ENCODE results near the gene DBNDD2. TPM values are rescaled to one million over a fixed set of nuclear protein-coding genes. Genes with fewer than 3 reads are reported as not detected.
A peak's percentile ranks its signal among the peaks of the same experiment; 100 is the strongest.

The DBNDD2 gene, protein sequence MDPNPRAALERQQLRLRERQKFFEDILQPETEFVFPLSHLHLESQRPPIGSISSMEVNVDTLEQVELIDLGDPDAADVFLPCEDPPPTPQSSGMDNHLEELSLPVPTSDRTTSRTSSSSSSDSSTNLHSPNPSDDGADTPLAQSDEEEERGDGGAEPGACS
- not detected for polyA plus RNA-seq

DNA sequence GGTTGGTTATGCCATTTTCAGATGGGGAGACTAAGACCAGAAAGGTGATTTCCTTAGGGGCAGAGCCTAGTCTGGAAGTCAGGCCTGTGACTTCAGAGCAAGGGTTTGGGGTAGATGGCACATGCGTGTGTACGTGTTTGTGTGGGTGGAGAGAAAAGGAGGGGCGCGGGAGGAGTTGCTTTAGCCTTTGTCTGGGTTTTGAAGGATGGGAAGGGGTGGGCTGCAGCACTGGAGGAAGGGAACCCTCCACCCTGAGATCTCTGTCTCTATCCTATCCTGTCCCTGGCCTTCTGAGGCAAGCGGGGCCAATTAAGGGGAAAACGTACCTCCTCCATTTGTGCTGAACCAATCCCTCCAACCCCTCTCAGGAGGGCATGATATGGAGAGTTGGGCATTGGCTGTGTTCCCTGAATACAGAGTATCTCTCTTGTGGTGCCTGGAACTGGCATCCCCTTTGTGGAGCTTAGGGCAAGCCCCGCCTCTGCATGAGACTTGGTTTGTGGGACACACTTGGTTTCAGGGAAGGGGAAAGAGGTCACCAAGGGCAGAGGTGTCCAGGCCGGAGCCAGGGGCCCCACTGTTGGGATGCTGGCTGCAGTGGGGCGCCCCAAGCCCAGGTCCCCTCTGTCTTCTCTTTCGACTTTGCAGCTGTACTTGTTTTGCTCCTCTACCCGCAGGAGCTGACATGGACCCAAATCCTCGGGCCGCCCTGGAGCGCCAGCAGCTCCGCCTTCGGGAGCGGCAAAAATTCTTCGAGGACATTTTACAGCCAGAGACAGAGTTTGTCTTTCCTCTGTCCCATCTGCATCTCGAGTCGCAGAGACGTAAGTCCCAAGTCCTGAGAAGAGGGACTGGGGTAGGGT is at the start of gene DBNDD2:
DBNDD2 (plus strand) TSS at position 507 of the 863 bp plus-strand sequence; CDS start at position 686, 179 bp downstream.
- Mint-ChIP-seq H3K4me1 (peaks cover 0 to 9% (median 9%) of the 10 kb centered on the region in 3 donors), H3K36me3 (peaks cover 5% of the 10 kb centered on the region), H3K27ac (peak within 1 kb of the TSS in 2 of 3 donors; percentile 3 to 64), H3K4me3 (peak within 1 kb of the TSS; percentile 62 to 91 (median 80)), H3K27me3 (peaks cover 7% of the 10 kb centered on the region), H3K9me3 (peaks cover 0 to 2% (median 0%) of the 10 kb centered on the region in 3 donors)

DNA sequence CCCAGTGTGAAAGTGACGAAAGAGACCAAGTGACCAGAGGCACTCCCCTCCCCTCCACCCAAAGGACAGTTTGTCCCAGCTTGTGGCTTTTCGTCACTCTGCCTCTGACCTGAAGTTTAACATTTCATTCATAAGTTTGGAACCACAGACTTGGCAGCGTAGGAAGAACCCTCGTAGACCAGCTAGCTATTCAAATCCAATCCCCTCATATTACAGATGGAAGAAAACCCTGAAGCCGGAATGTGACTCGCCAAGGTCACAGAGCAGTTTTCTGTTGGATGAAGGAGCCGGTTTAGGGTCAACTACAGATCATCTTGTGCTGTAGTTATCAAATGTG is 49.1 kb upstream of the DBNDD2 start:
- no peaks in the 10 kb centered on the region for H3K36me3 Mint-ChIP-seq
- no peak overlapping the region for H3K4me3 Mint-ChIP-seq
- H3K27ac Mint-ChIP-seq = no peak overlapping the region
- H3K9me3 Mint-ChIP-seq = no peaks in the 10 kb centered on the region
- H3K4me1 Mint-ChIP-seq = peaks cover 8 to 14% (median 11%) of the 10 kb centered on the region in 3 donors
- peaks cover 4% of the 10 kb centered on the region for H3K27me3 Mint-ChIP-seq

DNA sequence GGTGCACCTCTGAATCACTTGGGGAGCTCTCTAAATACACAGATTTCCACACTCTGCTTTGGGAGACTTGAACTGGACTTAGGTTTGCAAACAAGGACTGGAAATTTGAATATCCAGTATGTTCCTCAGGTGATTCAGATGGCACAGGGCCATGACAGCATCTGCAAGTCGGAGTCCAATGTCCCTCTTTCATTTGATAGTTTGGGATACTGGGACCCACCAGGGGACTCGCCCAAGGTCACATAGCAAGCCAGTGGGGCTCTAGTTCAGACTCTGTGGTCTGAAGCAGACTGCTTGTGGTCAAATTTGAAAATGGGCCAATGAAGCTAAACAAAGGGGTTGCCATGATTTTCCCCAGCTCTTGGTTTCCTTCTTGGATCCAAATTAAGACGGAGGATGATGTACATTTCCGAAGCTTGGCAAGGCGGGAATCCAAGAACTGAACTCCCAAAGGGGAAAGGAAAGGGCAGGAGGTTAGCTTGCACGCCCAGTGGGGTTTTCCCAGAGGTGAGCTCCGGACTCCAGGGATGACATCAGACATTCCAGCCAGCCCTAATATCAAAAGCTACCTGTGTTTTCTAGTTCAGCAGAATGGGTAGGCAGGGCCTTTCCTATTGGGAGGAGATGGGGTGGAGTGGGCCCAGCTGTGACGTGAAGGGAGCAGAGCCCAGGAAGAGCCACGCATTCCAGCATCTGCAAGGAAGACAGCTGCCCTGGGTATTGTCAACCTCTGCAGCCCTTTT is 48.5 kb upstream of the DBNDD2 start:
- H3K36me3 Mint-ChIP-seq = no peaks in the 10 kb centered on the region
- H3K4me1 Mint-ChIP-seq = peaks cover 10 to 16% (median 13%) of the 10 kb centered on the region in 3 donors
- H3K4me3 Mint-ChIP-seq = no peak overlapping the region
- peaks cover 4% of the 10 kb centered on the region for H3K27me3 Mint-ChIP-seq
- no peaks in the 10 kb centered on the region for H3K9me3 Mint-ChIP-seq
- H3K27ac Mint-ChIP-seq = no peak overlapping the region

DNA sequence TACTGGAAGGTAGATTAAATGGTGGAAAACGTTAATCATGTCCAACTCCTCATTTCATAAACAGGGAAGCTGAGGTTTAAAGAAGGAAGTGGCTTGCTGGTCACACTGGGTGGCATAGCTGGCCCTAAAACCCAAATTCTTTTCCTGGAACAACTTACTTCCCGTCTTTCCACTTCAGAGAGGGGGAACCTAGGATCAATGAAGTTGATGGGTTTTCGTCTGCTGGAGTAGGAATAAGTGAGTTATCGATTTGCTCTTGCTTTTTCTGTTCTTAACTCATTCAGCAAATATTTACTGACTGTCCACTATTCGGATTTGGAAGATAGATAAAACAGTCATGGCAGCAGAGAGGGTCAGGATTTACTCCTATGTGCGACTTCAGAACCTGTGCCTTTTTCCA is 46.3 kb upstream of the DBNDD2 start:
- peaks cover 4% of the 10 kb centered on the region for H3K27me3 Mint-ChIP-seq
- peaks cover under 1% of the 10 kb centered on the region for H3K36me3 Mint-ChIP-seq
- no peak overlapping the region for H3K27ac Mint-ChIP-seq
- H3K4me1 Mint-ChIP-seq = peaks cover 13 to 31% (median 17%) of the 10 kb centered on the region in 3 donors
- no peak overlapping the region for H3K4me3 Mint-ChIP-seq
- no peaks in the 10 kb centered on the region for H3K9me3 Mint-ChIP-seq

DNA sequence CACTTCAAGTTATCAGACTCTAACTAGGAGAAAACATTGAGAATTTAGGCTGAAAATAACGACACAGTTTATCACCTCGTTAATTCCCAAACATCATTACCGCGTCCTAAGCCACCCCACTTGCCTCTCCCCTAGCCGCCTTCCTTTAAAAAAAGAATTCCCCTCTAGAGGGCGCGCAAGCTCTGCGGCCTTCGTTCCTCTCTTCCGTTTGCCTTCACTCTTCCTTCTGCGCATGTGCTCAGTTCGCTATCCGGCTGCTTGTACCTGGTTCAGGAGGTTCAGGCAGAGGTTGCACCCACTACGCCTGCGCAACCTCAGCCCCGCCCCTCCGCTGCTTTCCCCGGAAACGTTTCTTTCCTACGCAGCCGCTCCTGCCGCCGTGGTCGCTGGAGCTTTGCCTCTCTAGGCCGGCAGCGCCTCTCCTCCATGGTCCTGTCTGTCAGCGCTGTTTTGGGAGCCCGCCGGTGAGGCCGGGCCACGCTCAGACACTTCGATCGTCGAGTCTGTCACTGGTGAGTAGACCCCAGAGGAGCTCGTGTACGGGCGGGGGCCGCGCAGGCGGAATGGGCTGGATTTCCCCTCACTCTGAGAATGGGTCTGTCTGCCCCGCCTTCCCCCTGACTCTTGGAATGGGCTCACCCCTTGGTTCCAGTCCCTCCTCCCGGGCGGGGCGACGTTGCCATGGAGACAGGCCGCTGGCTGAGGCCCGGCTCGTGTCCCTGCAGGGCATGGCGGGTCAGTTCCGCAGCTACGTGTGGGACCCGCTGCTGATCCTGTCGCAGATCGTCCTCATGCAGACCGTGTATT is 45.1 kb upstream of the DBNDD2 start, which contains the start of gene SYS1:
SYS1 (plus strand) TSS at position 353 of the 807 bp plus-strand sequence; CDS start at position 729, 376 bp downstream.
- H3K4me1 Mint-ChIP-seq = peaks cover 15 to 42% (median 27%) of the 10 kb centered on the region in 3 donors
- peak within 1 kb of the TSS; percentile 88 to 100 (median 95) for H3K27ac Mint-ChIP-seq
- peak within 1 kb of the TSS; percentile 88 to 99 (median 98) for H3K4me3 Mint-ChIP-seq
- H3K27me3 Mint-ChIP-seq = peaks cover 6% of the 10 kb centered on the region
- H3K9me3 Mint-ChIP-seq = no peaks in the 10 kb centered on the region
- peaks cover 3% of the 10 kb centered on the region for H3K36me3 Mint-ChIP-seq

DNA sequence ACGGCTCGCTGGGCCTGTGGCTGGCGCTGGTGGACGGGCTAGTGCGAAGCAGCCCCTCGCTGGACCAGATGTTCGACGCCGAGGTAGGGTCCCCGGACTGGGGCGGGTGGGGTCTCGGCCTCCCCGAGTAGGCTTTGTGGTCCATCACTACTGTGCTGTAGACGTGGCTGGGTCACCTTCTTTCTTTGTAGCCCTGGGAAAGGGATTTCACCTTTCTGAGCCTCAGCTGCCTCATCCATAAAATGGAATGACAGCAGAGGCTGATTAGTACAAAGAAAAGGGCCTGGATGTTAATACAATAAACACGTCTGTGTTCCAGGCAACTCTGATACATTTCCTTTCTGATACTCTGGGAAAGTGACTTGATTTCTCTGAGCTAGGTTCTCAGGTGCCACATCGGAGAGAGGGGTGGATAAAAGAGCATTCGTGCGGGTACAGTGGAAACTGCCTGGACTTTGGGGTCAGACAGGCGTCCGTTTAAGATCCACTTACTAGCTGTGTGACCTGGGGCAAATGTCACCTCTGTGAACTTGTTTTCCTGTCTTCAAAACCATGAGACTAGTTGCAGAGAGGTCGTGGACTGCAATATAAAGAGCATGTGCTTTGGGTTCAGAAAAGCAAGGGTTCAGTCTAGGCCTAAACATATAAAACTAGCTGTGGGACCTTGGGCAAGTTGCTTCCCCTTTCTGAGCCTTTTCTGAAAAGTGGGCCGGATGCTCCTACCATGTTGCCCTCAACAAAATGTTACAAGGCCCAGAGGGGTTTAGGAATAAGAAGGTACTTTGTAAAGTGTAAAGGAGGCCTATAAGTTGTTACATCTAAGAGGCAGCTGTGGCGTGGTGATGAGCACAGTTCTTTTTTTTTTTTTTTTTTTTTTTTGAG is 44.2 kb upstream of the DBNDD2 start:
- H3K4me1 Mint-ChIP-seq = peaks cover 23 to 50% (median 34%) of the 10 kb centered on the region in 3 donors

DNA sequence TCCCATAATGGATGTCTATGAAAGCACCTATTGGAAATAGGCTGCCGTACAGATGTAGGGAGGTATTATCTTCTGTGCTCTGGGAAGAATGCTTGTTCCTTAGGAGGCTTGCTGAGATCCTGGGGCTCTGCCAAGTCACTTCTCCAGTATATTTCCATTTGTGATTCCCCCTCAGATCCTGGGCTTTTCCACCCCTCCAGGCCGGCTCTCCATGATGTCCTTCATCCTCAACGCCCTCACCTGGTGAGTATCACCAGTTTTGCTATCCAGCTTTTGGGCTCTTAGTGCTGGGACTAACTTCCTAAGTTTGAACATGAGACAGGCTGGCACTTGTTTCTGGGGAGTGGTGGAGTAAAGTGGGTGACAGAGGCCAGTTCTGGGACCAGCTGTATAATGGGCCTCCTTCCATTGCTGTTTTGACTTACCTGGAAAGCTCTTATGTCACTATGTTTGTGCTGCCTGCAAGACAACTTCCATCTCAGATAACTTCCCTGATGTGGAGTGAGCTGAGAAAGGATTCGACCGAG is 42.6 kb upstream of the DBNDD2 start:
- peaks cover 29 to 58% (median 40%) of the 10 kb centered on the region in 3 donors for H3K4me1 Mint-ChIP-seq
- H3K4me3 Mint-ChIP-seq = peak overlapping the region in 1 of 4 donors; percentile 38
- peaks cover 3% of the 10 kb centered on the region for H3K36me3 Mint-ChIP-seq
- no peaks in the 10 kb centered on the region for H3K9me3 Mint-ChIP-seq
- peaks cover 7% of the 10 kb centered on the region for H3K27me3 Mint-ChIP-seq
- H3K27ac Mint-ChIP-seq = peak overlapping the region in 2 of 3 donors; percentile 10 to 84

More for the DNA sequence above, 44.2 kb upstream of the DBNDD2 start:
- H3K4me3 Mint-ChIP-seq = peak overlapping the region; percentile 88 to 99 (median 98)
- peaks cover 7% of the 10 kb centered on the region for H3K27me3 Mint-ChIP-seq
- H3K36me3 Mint-ChIP-seq = peaks cover 3% of the 10 kb centered on the region
- H3K27ac Mint-ChIP-seq = peak overlapping the region; percentile 88 to 100 (median 95)
- H3K9me3 Mint-ChIP-seq = no peaks in the 10 kb centered on the region

DNA sequence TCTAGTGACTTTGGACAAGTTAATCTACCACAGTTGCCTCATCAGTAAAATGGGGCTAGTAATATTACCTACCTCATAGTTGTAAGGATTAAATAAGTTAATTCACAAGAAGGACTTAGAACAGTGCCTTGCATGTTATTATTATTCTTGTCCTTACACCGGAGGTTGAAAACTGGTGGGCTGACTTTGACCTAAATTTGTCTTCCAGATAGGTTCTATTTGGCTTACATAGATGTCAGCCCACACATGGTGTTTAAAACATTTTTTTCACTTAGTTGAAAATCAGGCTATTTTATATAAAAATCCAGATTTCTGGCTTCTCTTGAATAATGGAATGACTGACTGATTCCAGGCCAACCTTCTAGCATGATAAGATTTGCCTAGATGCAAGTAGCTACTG is 41.9 kb upstream of the DBNDD2 start:
- Mint-ChIP-seq H3K4me1 (peaks cover 29 to 58% (median 40%) of the 10 kb centered on the region in 3 donors), H3K27ac (no peak overlapping the region), H3K27me3 (peaks cover 7% of the 10 kb centered on the region), H3K4me3 (peak overlapping the region in 1 of 4 donors; percentile 38), H3K9me3 (no peaks in the 10 kb centered on the region), H3K36me3 (peaks cover 3% of the 10 kb centered on the region)

DNA sequence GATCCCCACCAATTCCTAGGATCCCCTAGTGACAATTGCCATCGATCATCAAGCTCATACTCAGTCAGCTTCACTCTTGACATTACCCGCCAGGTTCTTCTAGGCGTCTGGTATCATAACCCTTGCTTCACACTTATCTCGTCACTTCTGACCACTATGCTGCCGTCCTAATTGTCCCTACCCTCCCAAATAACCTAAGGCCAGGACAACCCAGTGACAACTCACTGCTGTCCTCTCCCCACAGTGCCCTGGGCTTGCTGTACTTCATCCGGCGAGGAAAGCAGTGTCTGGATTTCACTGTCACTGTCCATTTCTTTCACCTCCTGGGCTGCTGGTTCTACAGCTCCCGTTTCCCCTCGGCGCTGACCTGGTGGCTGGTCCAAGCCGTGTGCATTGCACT is 41.5 kb upstream of the DBNDD2 start:
- H3K4me3 Mint-ChIP-seq = peak overlapping the region in 2 of 4 donors; percentile 9 to 85
- peaks cover 7% of the 10 kb centered on the region for H3K27me3 Mint-ChIP-seq
- peaks cover 29 to 60% (median 40%) of the 10 kb centered on the region in 3 donors for H3K4me1 Mint-ChIP-seq
- no peaks in the 10 kb centered on the region for H3K9me3 Mint-ChIP-seq
- H3K36me3 Mint-ChIP-seq = peaks cover 3% of the 10 kb centered on the region
- H3K27ac Mint-ChIP-seq = peak overlapping the region in 1 of 3 donors; percentile 75

DNA sequence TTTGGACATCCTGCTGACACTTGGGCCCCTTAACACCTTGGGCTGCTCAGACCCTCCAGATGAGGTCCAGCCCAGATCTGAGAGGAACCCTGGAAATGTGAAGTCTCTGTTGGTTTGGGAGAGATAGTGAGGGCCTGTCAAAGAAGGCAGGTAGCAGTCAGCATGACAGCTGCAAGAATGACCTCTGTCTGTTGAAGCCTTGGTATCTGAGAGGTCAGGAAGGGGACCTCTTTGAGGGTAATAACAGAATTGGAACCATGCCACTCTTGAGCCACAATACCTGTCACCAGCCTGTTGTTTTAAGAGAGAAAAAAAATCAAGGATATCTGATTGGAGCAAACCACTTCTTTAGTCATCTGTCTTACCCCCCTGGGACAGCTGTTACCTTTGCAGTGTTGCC is 41.0 kb upstream of the DBNDD2 start:
- H3K4me1 Mint-ChIP-seq = peaks cover 29 to 59% (median 40%) of the 10 kb centered on the region in 3 donors
- H3K36me3 Mint-ChIP-seq = peaks cover 3% of the 10 kb centered on the region
- peaks cover 7% of the 10 kb centered on the region for H3K27me3 Mint-ChIP-seq
- H3K27ac Mint-ChIP-seq = peak overlapping the region in 2 of 3 donors; percentile 34 to 75
- H3K9me3 Mint-ChIP-seq = no peaks in the 10 kb centered on the region
- H3K4me3 Mint-ChIP-seq = peak overlapping the region in 3 of 4 donors; percentile 6 to 85 (median 9)

DNA sequence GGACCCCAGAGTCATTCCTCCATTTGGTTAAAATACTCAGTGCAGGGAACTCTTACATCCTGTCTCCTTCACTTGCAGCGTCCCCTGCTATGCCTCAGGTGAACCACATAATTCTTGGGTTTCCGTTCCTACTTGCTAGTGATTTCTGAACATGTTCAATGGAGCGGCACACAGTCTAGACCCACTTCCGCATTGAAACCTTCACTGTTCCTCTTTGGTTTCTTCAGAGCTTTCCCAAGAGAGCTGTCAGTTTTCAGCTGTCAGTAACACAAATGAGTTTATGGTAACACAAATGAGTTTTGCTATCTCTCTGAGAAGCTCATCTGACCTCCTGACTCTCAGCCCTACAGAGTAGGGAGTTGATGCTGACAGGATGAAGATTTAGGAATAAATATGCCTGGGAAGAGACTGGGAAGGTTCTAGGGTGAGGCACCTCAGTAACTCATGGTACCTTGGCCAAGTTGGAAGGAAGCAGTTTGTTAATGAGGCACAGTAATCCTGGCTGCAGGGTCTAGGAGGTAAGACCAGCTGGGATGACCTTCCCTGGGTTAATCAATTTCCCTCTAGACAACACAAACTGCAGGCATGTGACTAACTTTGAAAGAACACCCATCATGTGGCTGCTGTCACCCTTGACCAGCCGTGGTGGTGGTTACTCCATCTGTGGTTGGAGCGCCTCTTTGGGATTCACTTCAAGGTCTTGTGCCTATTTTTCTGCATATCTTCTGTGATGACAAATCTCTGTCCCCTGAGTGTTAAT is 39.7 kb upstream of the DBNDD2 start:
- Mint-ChIP-seq H3K9me3 (no peaks in the 10 kb centered on the region), H3K27me3 (peaks cover 4% of the 10 kb centered on the region)

DNA sequence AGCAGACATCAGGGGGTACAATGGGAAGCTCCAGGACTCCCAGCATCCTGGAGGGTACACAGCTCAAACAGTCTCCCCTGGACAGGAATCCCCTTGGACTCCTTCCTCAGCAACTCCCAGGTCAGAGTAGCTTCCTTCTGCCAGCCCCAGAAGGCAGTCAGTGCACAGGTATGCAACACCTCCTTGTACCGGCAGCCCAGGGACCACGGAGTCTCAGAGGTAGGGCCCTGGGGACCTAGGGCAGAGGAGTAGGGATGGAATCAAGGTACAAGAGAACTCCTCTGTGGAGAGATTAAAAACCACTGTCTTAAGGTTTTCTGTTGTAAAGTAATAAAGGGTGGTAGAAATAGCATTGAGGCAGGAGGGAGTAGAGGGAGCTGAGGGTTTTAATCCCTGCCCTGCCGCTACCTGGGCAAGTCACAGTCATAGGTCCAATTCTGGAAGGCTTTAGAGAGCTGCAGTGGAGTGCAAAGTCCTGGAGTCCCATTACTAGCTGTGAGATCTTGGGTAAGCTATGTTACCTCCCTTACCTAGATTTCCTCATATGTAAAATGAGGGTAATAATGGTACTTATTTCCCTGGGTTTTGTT is 37.4 kb upstream of the DBNDD2 start:
- Mint-ChIP-seq H3K36me3 (peaks cover 3% of the 10 kb centered on the region), H3K4me3 (peak overlapping the region in 1 of 4 donors; percentile 61), H3K9me3 (no peaks in the 10 kb centered on the region), H3K27ac (peak overlapping the region in 1 of 3 donors; percentile 48), H3K27me3 (peaks cover 4% of the 10 kb centered on the region), H3K4me1 (peaks cover 29 to 43% (median 41%) of the 10 kb centered on the region in 3 donors)

More for the DNA sequence above, 39.7 kb upstream of the DBNDD2 start:
- peaks cover 25 to 58% (median 43%) of the 10 kb centered on the region in 3 donors for H3K4me1 Mint-ChIP-seq
- peak overlapping the region; percentile 9 to 85 (median 70) for H3K4me3 Mint-ChIP-seq
- H3K27ac Mint-ChIP-seq = peak overlapping the region; percentile 34 to 75 (median 68)
- H3K36me3 Mint-ChIP-seq = peaks cover 3% of the 10 kb centered on the region
